Central memory CD8-positive, alpha-beta T cell (primary cell): ENCODE results near the gene SLC9A4.
A peak's percentile ranks its signal among the peaks of the same experiment; 100 is the strongest.

Experiments
- ATAC-seq: fragments of 150-1000 bp; cut with Tn5 transposase; replicated peaks from 2 replicates; pipeline ENCODE4 v1.10.0; 2022; ENCODE audit warnings: mild to moderate bottlenecking, moderate FRiP score, moderate number of reproducible peaks; ENCODE audit not compliant: poor library complexity, severe bottlenecking; ENCODE audit errors: extremely low read depth
- DNase-seq, 2 donors: peaks; one replicate each; pipeline ENCODE4 v3.0.0; 2021; ENCODE audit warnings: low spot score in 2 of 2
- H3K27ac Mint-ChIP-seq: one replicate; pipeline ENCODE4 v1.8.0; 2022; ENCODE audit warnings: low read depth, mild to moderate bottlenecking, moderate library complexity, mixed read lengths
- H3K27me3 Mint-ChIP-seq: one replicate; pipeline ENCODE4 v1.8.0; 2022; ENCODE audit warnings: mixed read lengths
- H3K36me3 Mint-ChIP-seq: one replicate; pipeline ENCODE4 v1.8.0; 2022; ENCODE audit warnings: mild to moderate bottlenecking, moderate library complexity, mixed read lengths; ENCODE audit not compliant: insufficient read depth
- H3K4me1 Mint-ChIP-seq: one replicate; pipeline ENCODE4 v1.8.0; 2022; ENCODE audit warnings: mixed read lengths
- H3K4me3 Mint-ChIP-seq: one replicate; pipeline ENCODE4 v1.8.0; 2022; ENCODE audit warnings: mild to moderate bottlenecking, moderate library complexity, mixed read lengths
- H3K9me3 Mint-ChIP-seq: one replicate; pipeline ENCODE4 v1.8.0; 2022; ENCODE audit warnings: mixed read lengths

Gene SLC9A4

DNA sequence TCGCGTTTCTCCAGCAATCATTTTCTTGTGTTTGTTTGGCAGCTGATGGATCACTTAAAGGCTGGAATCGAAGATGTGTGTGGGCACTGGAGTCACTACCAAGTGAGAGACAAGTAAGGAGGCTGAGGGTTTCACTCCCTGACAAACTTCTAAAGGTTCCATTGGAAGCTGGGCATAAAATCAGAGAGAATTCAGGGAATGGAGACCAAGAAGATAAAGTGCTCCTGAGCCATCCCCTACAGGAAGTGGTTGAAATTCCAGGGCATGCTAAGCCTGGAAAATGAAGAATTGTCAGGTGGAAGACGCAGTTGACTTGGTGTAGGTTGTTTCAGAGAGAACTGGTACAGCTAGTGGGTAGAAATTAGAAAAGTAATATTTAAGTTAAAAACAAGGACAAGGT, 39.1 kb downstream of the SLC9A4 start:
- Mint-ChIP-seq H3K4me1 (no peaks in the 10 kb centered on the region), H3K36me3 (peaks cover 2% of the 10 kb centered on the region), H3K9me3 (no peaks in the 10 kb centered on the region), H3K4me3 (no peak overlapping the region), H3K27me3 (peaks cover 46% of the 10 kb centered on the region), H3K27ac (no peak overlapping the region)
- DNase-seq: no peak
- ATAC-seq: no peak

DNA sequence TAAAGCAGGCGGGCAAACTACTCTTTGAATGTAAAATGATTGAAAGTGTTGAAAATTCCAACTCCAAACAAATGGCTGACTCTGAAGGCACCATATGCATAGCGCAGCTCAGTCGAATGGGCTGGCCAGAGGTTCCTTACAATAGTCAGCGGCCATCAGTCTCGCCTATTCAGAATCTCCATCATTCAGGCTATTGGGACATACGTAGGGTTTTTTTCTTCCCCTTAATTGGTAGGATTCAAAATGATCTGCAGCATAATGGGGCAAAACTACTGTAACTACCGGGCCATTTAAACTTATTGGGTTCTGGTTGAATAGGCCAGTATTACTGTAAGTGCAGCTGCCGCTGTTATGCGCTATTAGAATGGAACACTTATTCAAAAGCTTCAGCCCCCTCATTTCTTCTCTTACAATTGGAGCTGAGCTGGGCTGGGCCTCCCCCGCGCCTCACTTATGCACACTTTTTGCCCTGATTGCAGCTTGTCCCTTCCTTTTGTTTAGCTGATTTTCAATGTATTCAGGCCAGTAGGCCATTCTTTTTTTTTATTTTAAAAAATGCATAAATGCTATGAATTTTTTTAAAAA, 40.4 kb downstream of the SLC9A4 start:
- peaks cover 42% of the 10 kb centered on the region for H3K27me3 Mint-ChIP-seq
- no peak overlapping the region for H3K27ac Mint-ChIP-seq
- DNase-seq (no peak), ATAC-seq (no peak)
- peaks cover 2% of the 10 kb centered on the region for H3K36me3 Mint-ChIP-seq
- no peaks in the 10 kb centered on the region for H3K9me3 Mint-ChIP-seq
- H3K4me1 Mint-ChIP-seq: no peaks in the 10 kb centered on the region
- H3K4me3 Mint-ChIP-seq: no peak overlapping the region

DNA sequence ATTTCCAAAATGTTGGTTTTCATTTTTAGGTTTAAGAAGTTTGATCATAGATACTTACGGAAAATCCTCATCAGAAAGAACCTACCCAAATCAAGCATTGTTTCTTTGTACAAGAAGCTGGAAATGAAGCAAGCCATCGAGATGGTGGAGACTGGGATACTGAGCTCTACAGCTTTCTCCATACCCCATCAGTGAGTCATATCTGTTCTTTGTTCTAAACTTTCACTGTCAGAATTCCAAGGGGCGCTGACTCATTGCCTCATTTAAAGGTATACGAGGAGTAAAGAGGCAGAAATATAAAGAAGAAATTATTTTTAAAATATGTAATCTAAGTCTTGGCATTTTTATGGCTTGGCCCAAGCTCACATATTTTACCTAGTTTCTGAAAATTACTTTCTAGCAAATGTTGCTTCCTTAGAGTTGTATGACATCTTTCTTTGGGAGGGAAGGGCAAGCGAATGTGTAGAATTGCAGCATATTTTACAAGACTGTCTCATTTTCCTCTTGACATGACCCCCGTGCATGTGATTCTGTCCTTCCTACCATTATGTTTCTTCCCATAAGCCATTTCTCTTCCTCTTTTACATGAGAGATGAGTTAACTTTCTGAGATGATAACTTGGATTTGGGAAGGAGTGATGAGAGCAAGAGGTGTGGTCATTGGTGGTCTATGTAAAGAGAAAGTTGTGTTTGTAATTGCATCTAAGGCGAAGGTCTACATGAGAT, 41.2 kb downstream of the SLC9A4 start:
- Mint-ChIP-seq H3K27me3 (peaks cover 34% of the 10 kb centered on the region), H3K9me3 (no peaks in the 10 kb centered on the region), H3K36me3 (peaks cover 2% of the 10 kb centered on the region), H3K27ac (no peak overlapping the region), H3K4me1 (no peaks in the 10 kb centered on the region), H3K4me3 (no peak overlapping the region)
- no peak for DNase-seq
- no peak for ATAC-seq

DNA sequence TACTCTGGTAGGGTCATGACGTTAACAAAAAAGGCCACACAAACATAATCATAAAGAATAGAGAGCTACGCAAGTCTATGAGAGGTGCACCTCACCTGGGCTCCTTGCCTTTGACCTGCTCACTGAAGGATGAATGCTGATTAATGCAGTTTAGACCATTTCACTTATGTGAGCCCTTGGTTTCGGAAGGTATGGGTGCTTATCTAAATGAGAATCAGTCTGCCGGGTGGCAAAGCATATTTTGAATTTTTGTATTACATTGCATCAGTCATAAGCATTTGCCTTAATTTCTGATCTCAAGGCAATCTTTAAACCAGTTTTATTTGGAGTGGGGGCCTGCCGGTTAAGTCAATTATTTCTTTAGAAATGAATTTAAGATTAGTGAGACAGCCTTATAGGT, 42.8 kb downstream of the SLC9A4 start:
- H3K4me3 Mint-ChIP-seq: no peak overlapping the region

DNA sequence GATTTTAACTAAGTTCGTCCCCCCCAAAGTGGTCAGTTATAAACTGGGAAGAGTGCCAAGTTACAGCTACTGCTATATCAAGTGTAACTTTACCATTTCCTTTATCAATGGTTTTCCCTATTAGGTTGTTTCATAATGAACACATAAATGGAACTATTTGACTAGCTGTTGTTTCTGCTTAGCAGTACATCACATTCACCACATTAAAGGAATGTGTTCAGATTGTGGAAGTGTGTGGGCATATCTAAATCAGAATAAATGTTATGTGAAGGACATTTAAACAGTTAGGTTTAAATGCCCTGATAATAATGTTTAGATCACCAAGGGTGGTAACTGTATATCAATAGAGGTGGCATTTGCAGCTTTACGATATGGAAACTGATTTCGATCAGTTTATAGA, 45.1 kb downstream of the SLC9A4 start:
- Mint-ChIP-seq H3K36me3 (peaks cover 2% of the 10 kb centered on the region), H3K9me3 (no peaks in the 10 kb centered on the region), H3K27me3 (peaks cover 11% of the 10 kb centered on the region), H3K27ac (no peak overlapping the region), H3K4me1 (peaks cover 17% of the 10 kb centered on the region), H3K4me3 (no peak overlapping the region)
- ATAC-seq (no peak), DNase-seq (no peak)

More for the DNA sequence above, 42.8 kb downstream of the SLC9A4 start:
- Mint-ChIP-seq H3K4me1 (peaks cover 5% of the 10 kb centered on the region), H3K27ac (no peak overlapping the region), H3K9me3 (no peaks in the 10 kb centered on the region), H3K36me3 (peaks cover 2% of the 10 kb centered on the region), H3K27me3 (peaks cover 26% of the 10 kb centered on the region)
- ATAC-seq (no peak), DNase-seq (no peak)

DNA sequence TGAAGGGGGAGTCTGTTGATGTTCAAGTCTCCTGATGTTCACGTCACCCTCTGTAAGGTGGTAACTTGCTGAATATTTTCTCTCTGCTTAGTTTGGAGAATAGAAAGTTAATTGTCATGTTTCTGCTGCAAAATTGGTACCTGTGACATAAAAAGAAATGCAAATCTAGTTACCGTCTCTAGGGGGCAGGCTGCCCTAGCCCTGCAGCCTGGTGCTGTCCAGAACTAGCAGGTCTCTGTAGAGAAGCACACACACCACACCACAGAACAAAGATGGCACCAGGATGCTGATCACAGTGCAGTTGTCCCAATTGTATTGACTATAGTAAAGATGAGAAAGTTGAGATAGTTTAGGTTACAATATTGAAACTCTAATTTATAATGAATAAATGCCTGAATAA, 47.0 kb downstream of the SLC9A4 start:
- peaks cover 27% of the 10 kb centered on the region for H3K4me1 Mint-ChIP-seq

DNA sequence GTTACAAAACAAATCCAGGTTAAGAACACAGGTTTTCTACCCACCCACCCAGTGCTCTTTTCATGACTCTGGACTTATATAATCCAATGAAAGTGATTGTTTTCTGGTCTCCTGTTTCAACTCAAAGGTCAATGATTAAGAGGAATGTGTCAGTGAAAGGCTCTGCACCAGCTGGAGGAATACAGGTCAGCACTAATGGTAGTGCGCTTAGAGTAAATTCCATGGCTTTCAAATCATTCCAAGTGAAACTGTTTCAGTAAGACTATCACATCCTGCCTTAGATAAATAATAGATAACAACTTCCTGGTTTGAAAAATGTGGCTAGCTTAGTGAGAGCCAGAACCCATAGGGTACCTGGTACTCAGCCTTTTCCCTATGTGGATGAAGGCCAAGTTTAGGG, 47.8 kb downstream of the SLC9A4 start:
- Mint-ChIP-seq H3K27me3 (peaks cover 10% of the 10 kb centered on the region), H3K36me3 (peaks cover 2% of the 10 kb centered on the region), H3K27ac (no peak overlapping the region), H3K4me1 (peaks cover 27% of the 10 kb centered on the region), H3K4me3 (no peak overlapping the region), H3K9me3 (no peaks in the 10 kb centered on the region)
- ATAC-seq (no peak), DNase-seq (no peak)

More for the DNA sequence above, 47.0 kb downstream of the SLC9A4 start:
- no peak for ATAC-seq
- Mint-ChIP-seq H3K9me3 (no peaks in the 10 kb centered on the region), H3K36me3 (peaks cover 2% of the 10 kb centered on the region), H3K27ac (no peak overlapping the region), H3K4me3 (no peak overlapping the region), H3K27me3 (peaks cover 10% of the 10 kb centered on the region)
- no peak for DNase-seq

DNA sequence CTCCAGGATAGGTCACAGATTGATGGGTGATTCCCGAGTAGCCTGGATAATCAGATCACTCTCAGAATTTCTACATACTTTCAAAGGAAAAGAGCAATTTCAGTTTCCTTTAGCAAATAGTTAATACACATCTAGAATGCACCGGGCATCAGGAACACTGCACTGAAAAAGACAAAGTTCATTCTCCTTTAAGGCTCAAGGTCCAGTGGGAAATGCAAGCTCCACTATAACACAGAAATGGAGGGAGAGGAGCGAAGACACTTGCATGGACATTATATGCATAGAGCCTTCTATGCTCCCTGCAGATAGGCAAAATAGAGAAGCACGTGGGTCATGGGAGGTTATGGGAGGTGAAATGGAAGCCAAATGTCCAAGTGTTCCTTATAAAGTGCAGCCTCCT, 49.1 kb downstream of the SLC9A4 start:
- Mint-ChIP-seq H3K27me3 (peaks cover 6% of the 10 kb centered on the region), H3K36me3 (peaks cover 2% of the 10 kb centered on the region), H3K4me3 (no peak overlapping the region), H3K4me1 (peaks cover 27% of the 10 kb centered on the region), H3K9me3 (no peaks in the 10 kb centered on the region), H3K27ac (no peak overlapping the region)
- no peak for DNase-seq
- no peak for ATAC-seq

DNA sequence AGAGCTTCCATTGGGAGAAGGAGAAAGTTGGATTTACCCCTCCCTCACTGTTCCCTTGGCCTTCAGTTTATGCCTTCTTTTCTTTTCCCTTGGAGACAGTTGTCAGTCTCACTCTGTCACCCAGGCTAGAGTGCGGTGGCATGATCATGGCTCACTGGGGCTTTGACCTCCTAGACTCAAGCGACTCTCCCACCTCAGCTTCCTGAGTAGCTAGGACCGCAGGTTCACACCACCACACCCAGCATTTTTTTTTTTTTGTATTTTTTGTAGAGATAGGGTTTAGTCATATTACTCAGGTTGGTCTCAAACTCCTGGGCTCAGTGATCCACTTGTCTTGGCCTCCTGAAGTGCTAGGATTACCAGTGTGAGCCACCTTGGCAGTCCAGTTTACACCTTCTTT, 49.9 kb downstream of the SLC9A4 start:
- Mint-ChIP-seq H3K27ac (peak overlapping the region; percentile 66), H3K4me3 (no peak overlapping the region)
- no peak for DNase-seq

DNA sequence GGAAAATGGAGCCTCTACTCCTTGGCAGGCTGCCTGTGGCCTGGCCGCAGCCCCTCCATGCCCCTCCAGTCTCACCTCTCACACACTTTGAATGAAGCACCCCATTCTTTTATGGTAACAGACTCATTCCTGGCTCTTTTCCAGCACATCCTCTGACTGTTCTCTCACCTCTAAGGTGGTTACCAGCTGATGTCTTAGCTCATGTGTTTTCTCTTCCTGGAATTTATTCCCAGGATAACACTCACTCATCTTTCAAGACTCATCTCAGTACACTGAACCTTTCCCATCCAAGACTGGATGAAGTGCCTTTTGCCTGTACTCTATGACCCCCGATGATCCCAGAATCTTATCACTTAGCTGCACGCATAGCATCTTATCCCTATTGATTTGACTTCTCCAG, 50.6 kb downstream of the SLC9A4 start:
- no peak for ATAC-seq
- Mint-ChIP-seq H3K9me3 (no peaks in the 10 kb centered on the region), H3K4me3 (no peak overlapping the region), H3K27me3 (no peaks in the 10 kb centered on the region), H3K27ac (no peak overlapping the region), H3K36me3 (peaks cover 2% of the 10 kb centered on the region), H3K4me1 (peaks cover 27% of the 10 kb centered on the region)
- DNase-seq: no peak

More for the DNA sequence above, 49.9 kb downstream of the SLC9A4 start:
- no peaks in the 10 kb centered on the region for H3K27me3 Mint-ChIP-seq
- H3K4me1 Mint-ChIP-seq: peaks cover 27% of the 10 kb centered on the region
- no peaks in the 10 kb centered on the region for H3K9me3 Mint-ChIP-seq
- peak; percentile 76 for ATAC-seq
- peaks cover 2% of the 10 kb centered on the region for H3K36me3 Mint-ChIP-seq

DNA sequence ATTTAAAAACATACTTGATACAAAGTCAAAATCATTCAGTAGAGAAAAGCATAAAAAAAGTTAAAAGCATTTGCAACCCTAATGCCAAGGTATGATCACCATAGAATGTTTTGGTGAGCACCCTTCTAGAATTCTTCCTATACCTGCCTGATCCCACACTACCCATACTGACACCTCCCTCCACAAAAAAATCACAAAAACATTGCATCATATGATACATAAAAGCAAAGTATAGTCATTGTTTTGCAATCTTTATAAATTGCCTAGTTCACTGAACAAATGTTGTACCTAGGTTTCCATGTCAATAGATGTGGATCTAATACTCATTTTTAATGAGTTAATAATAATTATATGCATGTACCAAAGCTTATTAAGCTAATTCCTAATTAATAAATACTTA, 54.1 kb downstream of the SLC9A4 start:
- Mint-ChIP-seq H3K4me1 (peaks cover 16% of the 10 kb centered on the region), H3K9me3 (no peaks in the 10 kb centered on the region), H3K27ac (no peak overlapping the region), H3K36me3 (peaks cover 2% of the 10 kb centered on the region), H3K4me3 (no peak overlapping the region), H3K27me3 (peaks cover 26% of the 10 kb centered on the region)
- DNase-seq (no peak), ATAC-seq (no peak)

DNA sequence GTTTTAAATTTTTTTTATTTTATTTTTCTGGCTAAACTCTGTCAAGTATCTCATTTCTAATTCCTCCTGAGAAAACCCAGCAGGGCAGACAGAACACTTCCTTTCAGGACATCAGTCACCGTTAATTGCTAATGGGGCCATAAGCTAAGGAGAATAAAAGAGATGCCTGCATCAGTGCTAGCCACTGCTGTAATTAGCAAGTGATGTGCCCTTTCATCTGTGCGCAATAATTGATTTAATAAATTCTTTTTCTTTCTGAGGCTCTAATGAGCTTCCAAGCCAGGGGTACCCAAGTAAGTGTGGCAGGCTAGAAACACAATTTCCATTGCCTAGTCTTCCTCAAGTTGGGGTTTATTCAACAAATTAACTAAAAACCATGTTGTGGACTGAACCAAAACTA, 65.5 kb downstream of the SLC9A4 start:
- Mint-ChIP-seq H3K36me3 (no peaks in the 10 kb centered on the region), H3K9me3 (no peaks in the 10 kb centered on the region), H3K27ac (no peak overlapping the region), H3K27me3 (peaks cover 32% of the 10 kb centered on the region), H3K4me1 (no peaks in the 10 kb centered on the region), H3K4me3 (no peak overlapping the region)
- DNase-seq (no peak), ATAC-seq (no peak)

DNA sequence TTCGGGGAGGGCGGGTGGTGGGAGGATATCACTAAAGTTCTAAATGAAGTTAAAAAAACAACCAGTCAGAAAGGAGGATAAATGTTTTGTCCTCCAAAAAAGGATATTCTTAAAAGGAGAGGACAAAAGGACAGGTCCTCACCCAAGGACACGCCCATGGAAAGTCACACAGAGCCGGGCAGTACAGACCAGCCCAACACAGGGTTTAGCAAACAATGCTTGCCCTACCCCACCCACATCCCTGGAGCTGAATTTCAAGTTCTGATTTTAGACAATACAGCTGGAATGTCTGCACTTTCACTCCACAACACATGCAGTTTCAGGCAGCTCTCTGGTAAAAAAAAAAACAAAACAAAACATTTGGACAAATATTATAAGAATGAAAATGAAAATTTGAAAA, 67.9 kb downstream of the SLC9A4 start:
- H3K27me3 Mint-ChIP-seq: peaks cover 14% of the 10 kb centered on the region
- H3K36me3 Mint-ChIP-seq: no peaks in the 10 kb centered on the region
- no peak for DNase-seq
- H3K4me1 Mint-ChIP-seq: no peaks in the 10 kb centered on the region
- H3K9me3 Mint-ChIP-seq: no peaks in the 10 kb centered on the region
- no peak overlapping the region for H3K27ac Mint-ChIP-seq
- no peak overlapping the region for H3K4me3 Mint-ChIP-seq
- no peak for ATAC-seq
